HUES6 (cell line): ENCODE data around the gene ARAP3.
"Not testable (repeated sequence)": the region's sequence is repeated elsewhere in the genome, so short reads cannot be mapped to it uniquely, and the experiment has no call there.

ENCODE experiments used
- H3K27ac ChIP-seq: 2 replicates; pipeline ENCODE4 v1.7.0; 2013; ENCODE audit warnings: low read depth, mild to moderate bottlenecking, low read length, inconsistent platforms
- H3K27me3 ChIP-seq: 2 replicates; pipeline ENCODE4 v1.6.1; 2013; ENCODE audit warnings: low read length; ENCODE audit not compliant: control insufficient read depth, insufficient read depth
- H3K36me3 ChIP-seq: 2 replicates; pipeline ENCODE4 v1.6.1; 2013; ENCODE audit warnings: low read length; ENCODE audit not compliant: control insufficient read depth, insufficient read depth
- H3K4me1 ChIP-seq: 2 replicates; pipeline ENCODE4 v1.6.1; 2013; ENCODE audit warnings: low read length; ENCODE audit not compliant: control insufficient read depth, insufficient read depth
- H3K4me3 ChIP-seq: 2 replicates; pipeline ENCODE4 v1.5.1; 2013; ENCODE audit warnings: low read depth, low read length
- H3K9ac ChIP-seq: one replicate; pipeline ENCODE4 v1.6.1; 2013; ENCODE audit warnings: mild to moderate bottlenecking, low read length
- H3K9me3 ChIP-seq: 2 replicates; pipeline ENCODE4 v1.6.1; 2013; ENCODE audit warnings: low read depth, low read length; ENCODE audit not compliant: control insufficient read depth, insufficient read depth

The ARAP3 gene

DNA sequence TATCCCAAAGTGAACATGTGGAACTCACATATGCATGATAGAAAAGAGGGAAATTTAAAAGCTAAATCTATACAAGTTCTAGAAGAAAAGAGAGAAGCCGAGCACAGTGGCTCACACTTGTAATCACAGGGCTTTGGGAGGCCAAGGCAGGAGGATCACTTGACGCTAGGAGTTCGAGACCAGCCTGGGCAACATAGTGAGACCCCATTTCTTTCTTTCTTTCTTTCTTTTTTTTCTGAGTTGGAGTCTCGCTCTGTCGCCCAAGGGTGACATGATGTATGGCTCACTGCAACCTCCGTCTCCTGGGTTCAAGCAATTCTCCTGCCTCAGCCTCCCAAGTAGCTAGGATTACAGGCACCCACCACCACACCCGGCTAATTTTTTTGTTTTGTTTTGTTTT, 72.1 kb downstream of the ARAP3 start:
- H3K9me3 ChIP-seq, H3K4me3 ChIP-seq, H3K27me3 ChIP-seq, H3K27ac ChIP-seq, H3K9ac ChIP-seq, H3K36me3 ChIP-seq: not testable (repeated sequence)
- H3K4me1 ChIP-seq: peaks cover 23% of the 10 kb centered on the region

DNA sequence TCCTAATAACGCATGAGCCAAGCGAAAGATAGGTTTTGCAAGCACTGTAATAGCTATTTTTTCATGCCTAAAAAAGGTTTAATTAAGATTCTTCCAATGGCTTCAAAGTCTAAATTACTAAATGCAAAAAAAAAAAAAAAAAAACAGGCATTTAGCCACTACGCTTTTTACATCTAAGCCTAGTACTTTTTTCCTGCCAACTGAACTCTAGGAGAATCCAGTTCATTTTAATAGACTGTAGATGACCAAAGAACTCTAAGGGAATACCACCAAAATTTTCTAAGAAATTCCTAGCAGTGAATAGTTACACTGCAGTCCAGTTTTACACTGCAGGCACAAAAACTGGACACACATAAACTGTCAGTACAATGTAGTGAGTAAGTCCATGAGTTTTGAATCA, 73.0 kb downstream of the ARAP3 start:
- Histone ChIP-seq H3K4me3 (no peak overlapping the region), H3K9me3 (no peaks in the 10 kb centered on the region), H3K4me1 (peaks cover 16% of the 10 kb centered on the region), H3K27ac (no peak overlapping the region), H3K9ac (no peak overlapping the region), H3K36me3 (no peaks in the 10 kb centered on the region), H3K27me3 (no peaks in the 10 kb centered on the region)

- no peaks in the 10 kb centered on the region for H3K36me3 ChIP-seq
- H3K9ac ChIP-seq: no peak overlapping the region
- no peak overlapping the region for H3K27ac ChIP-seq
- no peaks in the 10 kb centered on the region for H3K9me3 ChIP-seq
- no peaks in the 10 kb centered on the region for H3K27me3 ChIP-seq
- H3K4me3 ChIP-seq: no peak overlapping the region
- peaks cover 12% of the 10 kb centered on the region for H3K4me1 ChIP-seq
These were observed 73.5 kb downstream of the ARAP3 start for GRCh38 chr5:141608557-141608956.

DNA sequence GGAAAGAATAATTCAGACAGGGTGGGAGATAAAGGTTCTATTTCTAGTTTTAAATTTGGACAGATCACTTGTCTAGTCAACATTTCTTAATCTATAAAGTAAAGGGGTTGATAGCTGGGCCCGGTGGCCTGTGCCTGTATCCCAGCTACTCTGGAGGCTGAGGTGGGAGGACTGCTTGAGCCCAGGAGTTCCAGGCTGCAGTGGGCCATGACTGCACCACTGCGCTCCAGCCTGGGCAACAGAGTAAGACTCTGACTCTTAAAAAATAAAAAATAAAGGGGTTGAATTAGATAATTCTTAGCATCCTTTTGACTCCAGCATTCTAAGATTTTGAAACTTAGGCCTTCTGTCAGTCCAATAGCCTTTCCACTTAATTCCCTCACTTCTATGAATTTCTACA, 74.0 kb downstream of the ARAP3 start:
- Histone ChIP-seq H3K9ac (no peak overlapping the region), H3K27me3 (no peaks in the 10 kb centered on the region), H3K4me1 (peaks cover 7% of the 10 kb centered on the region), H3K27ac (no peak overlapping the region), H3K36me3 (no peaks in the 10 kb centered on the region), H3K9me3 (no peaks in the 10 kb centered on the region), H3K4me3 (no peak overlapping the region)

GRCh38 chr5:141605523-141606277, 76.3 kb downstream of the ARAP3 start:
- no peak overlapping the region for H3K27ac ChIP-seq
- H3K9ac ChIP-seq: no peak overlapping the region
- H3K27me3 ChIP-seq: no peaks in the 10 kb centered on the region
- no peaks in the 10 kb centered on the region for H3K36me3 ChIP-seq
- no peaks in the 10 kb centered on the region for H3K9me3 ChIP-seq
- H3K4me3 ChIP-seq: no peak overlapping the region
- peaks cover 5% of the 10 kb centered on the region; the same call in 1 of the 2 replicates for H3K4me1 ChIP-seq

DNA sequence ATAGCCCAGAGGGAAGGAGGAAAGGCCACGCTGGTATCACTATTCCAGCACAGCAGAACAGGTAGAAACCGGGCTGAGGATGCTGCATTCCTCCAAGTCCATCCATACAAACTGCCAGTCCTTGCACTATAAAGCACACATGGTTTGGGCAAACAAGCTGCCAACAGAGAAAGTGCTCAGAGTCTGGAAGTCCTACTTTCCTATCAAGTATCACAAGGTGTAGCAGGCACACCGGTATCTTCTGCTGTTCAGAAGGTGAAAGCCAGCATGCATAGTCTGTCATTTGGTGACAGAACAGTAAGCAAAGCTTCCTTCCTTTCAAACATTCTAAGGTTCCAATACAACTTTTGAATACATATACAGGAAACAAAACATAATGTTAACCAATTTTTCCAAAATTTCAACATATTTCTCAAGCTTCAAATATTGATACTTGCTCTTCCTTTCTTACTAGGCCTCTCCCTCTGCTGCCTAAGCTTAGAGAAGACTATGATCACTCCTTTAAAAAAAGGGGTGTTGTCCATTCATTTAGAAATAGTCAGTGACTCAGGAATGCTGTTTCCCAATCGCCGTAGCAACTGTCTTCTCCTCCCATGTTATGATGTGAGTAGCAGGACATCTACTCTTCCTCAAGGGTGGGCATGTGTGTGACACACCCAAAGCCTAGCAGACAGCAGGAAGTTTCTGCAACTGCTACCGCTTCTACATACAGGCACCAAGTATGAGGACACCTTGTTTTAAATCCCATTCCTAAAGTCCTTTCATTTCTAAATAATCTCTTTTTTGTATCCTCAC, 77.9 kb downstream of the ARAP3 start:
- peaks cover 5% of the 10 kb centered on the region; the same call in 1 of the 2 replicates for H3K4me1 ChIP-seq
- no peaks in the 10 kb centered on the region for H3K9me3 ChIP-seq
- H3K9ac ChIP-seq: no peak overlapping the region
- no peak overlapping the region for H3K27ac ChIP-seq
- no peaks in the 10 kb centered on the region for H3K36me3 ChIP-seq
- H3K4me3 ChIP-seq: no peak overlapping the region
- H3K27me3 ChIP-seq: no peaks in the 10 kb centered on the region
